Stimulated activated CD8-positive, alpha-beta memory T cell treated with anti-CD3 and anti-CD28 coated beads, Interleukin-4, amount 100 ng/mL, for 4 hours (primary cell): ENCODE measurements around the gene CNKSR3.

Source experiments
- DNase-seq, 2 donors: peaks; one replicate each; pipeline ENCODE4 v3.0.0-alpha.2; 2020; ENCODE audit warnings: low read depth in 2 of 2, low spot score in 1 of 2

Gene CNKSR3

GRCh38 chr6:154428897-154429296 lies 81.6 kb downstream of the CNKSR3 start:
- DNase-seq, result no peak

- no peak for DNase-seq
Measured at GRCh38 chr6:154427446-154427845, 83.0 kb downstream of the CNKSR3 start.

GRCh38 chr6:154426997-154427396 lies 83.5 kb downstream of the CNKSR3 start:
- no peak for DNase-seq

GRCh38 chr6:154425034-154425433 lies 85.5 kb downstream of the CNKSR3 start:
- no peak for DNase-seq

GRCh38 chr6:154414021-154414813 lies 96.3 kb downstream of the CNKSR3 start:
- no peak for DNase-seq

GRCh38 chr6:154412106-154412820 lies 98.2 kb downstream of the CNKSR3 start:
- no peak for DNase-seq

GRCh38 chr6:154411076-154411475 lies 99.4 kb downstream of the CNKSR3 start:
- no peak for DNase-seq

GRCh38 chr6:154410619-154411072 lies 99.8 kb downstream of the CNKSR3 start:
- DNase-seq, result no peak

GRCh38 chr6:154408891-154409500 lies 101.5 kb downstream of the CNKSR3 start:
- DNase-seq, result no peak

- DNase-seq, result no peak
Measured at GRCh38 chr6:154407440-154407839, 103.0 kb downstream of the CNKSR3 start.

GRCh38 chr6:154406869-154407268 lies 103.6 kb downstream of the CNKSR3 start:
- no peak for DNase-seq

- DNase-seq, result no peak
Measured at GRCh38 chr6:154406301-154406700, 104.2 kb downstream of the CNKSR3 start.

GRCh38 chr6:154404791-154405400 lies 105.6 kb downstream of the CNKSR3 start:
- no peak for DNase-seq

- no peak for DNase-seq
Measured at GRCh38 chr6:154403788-154404187, 106.7 kb downstream of the CNKSR3 start.

- no peak for DNase-seq
Measured at GRCh38 chr6:154402081-154402780, 108.3 kb downstream of the CNKSR3 start.

GRCh38 chr6:154399097-154399496 lies 111.4 kb downstream of the CNKSR3 start:
- no peak for DNase-seq

- no peak for DNase-seq
Measured at GRCh38 chr6:154397491-154398195, 112.8 kb downstream of the CNKSR3 start.

- no peak for DNase-seq
Measured at GRCh38 chr6:154395878-154396277, 114.6 kb downstream of the CNKSR3 start.

- no peak for DNase-seq
Measured at GRCh38 chr6:154395316-154395715, 115.2 kb downstream of the CNKSR3 start.

- no peak for DNase-seq
Measured at GRCh38 chr6:154394571-154394970, 115.9 kb downstream of the CNKSR3 start.
